Activated naive CD8-positive, alpha-beta T cell treated with anti-CD3 and anti-CD28 coated beads for 36 hours (primary cell): ENCODE results near the gene DLAT. TPM values are rescaled to one million over a fixed set of nuclear protein-coding genes. Genes with fewer than 3 reads are reported as not detected.
A peak's percentile ranks its signal among the peaks of the same experiment; 100 is the strongest.
"Not testable (repeated sequence)": the region's sequence is repeated elsewhere in the genome, so short reads cannot be mapped to it uniquely, and the experiment has no call there.

Experiments
- DNase-seq: peaks from one replicate; pipeline ENCODE4 v3.0.0; 2021
- H3K27ac Mint-ChIP-seq: one replicate; pipeline ENCODE4 v1.8.0; 2022; ENCODE audit warnings: mild to moderate bottlenecking, moderate library complexity, mixed read lengths
- H3K27me3 Mint-ChIP-seq: one replicate; pipeline ENCODE4 v1.8.0; 2022; ENCODE audit warnings: mild to moderate bottlenecking, mixed read lengths
- H3K36me3 Mint-ChIP-seq: one replicate; pipeline ENCODE4 v1.8.0; 2021; ENCODE audit warnings: mild to moderate bottlenecking, mixed read lengths
- H3K4me1 Mint-ChIP-seq: one replicate; pipeline ENCODE4 v1.8.0; 2021; ENCODE audit warnings: mixed read lengths
- H3K4me3 Mint-ChIP-seq: one replicate; pipeline ENCODE4 v1.8.0; 2022; ENCODE audit warnings: mild to moderate bottlenecking, moderate library complexity, mixed read lengths
- H3K9me3 Mint-ChIP-seq: one replicate; pipeline ENCODE4 v1.8.0; 2022; ENCODE audit warnings: mixed read lengths
- total RNA-seq, 2 experiments: library from RNA; stranded (reverse); gene quantifications; one replicate each; pipeline ENCODE4 v1.2.3, GENCODE V29; 2021

Gene DLAT
- total RNA-seq, 2 experiments from 2014 or later, result 71.7 to 76.2 TPM

GRCh38 chr11:112057170-112057569 lies 32.0 kb downstream of the DLAT start:
- H3K27me3 Mint-ChIP-seq, result no peaks in the 10 kb centered on the region
- H3K9me3 Mint-ChIP-seq, result no peaks in the 10 kb centered on the region
- no peak overlapping the region for H3K4me3 Mint-ChIP-seq
- H3K27ac Mint-ChIP-seq, result peak overlapping the region; percentile 54
- H3K36me3 Mint-ChIP-seq, result peaks cover 31% of the 10 kb centered on the region
- no peak for DNase-seq
- peaks cover 16% of the 10 kb centered on the region for H3K4me1 Mint-ChIP-seq

- Mint-ChIP-seq H3K9me3 (no peaks in the 10 kb centered on the region), H3K36me3 (peaks cover 31% of the 10 kb centered on the region)
These were observed 32.9 kb downstream of the DLAT start for GRCh38 chr11:112058103-112058502.

GRCh38 chr11:112062923-112063322 lies 37.7 kb downstream of the DLAT start:
- DNase-seq, result no peak
- no peak overlapping the region for H3K4me3 Mint-ChIP-seq
- H3K9me3 Mint-ChIP-seq, result no peaks in the 10 kb centered on the region
- no peaks in the 10 kb centered on the region for H3K27me3 Mint-ChIP-seq
- H3K27ac Mint-ChIP-seq, result no peak overlapping the region
- H3K36me3 Mint-ChIP-seq, result peaks cover 14% of the 10 kb centered on the region
- no peaks in the 10 kb centered on the region for H3K4me1 Mint-ChIP-seq

More at GRCh38 chr11:112058103-112058502, 32.9 kb downstream of the DLAT start:
- H3K4me1 Mint-ChIP-seq, result peaks cover 16% of the 10 kb centered on the region
- no peak overlapping the region for H3K27ac Mint-ChIP-seq
- DNase-seq, result no peak
- H3K27me3 Mint-ChIP-seq, result no peaks in the 10 kb centered on the region
- H3K4me3 Mint-ChIP-seq, result no peak overlapping the region

GRCh38 chr11:112073941-112074811 lies 49.0 kb downstream of the DLAT start, which contains the start of the genes NKAPD1 and PIH1D2:
NKAPD1 (plus strand) TSS chr11:112074299; CDS start chr11:112075575, 1,276 bp downstream.
PIH1D2 (minus strand) TSS chr11:112074017; CDS start chr11:112073174, 843 bp downstream.
- Mint-ChIP-seq H3K27ac (peak within 1 kb of the TSS; percentile 97), H3K9me3 (no peaks in the 10 kb centered on the region), H3K4me1 (peaks cover 32% of the 10 kb centered on the region), H3K36me3 (peaks cover 15% of the 10 kb centered on the region), H3K27me3 (peaks cover 11% of the 10 kb centered on the region), H3K4me3 (peak within 1 kb of the TSS; percentile 92)
- peak; percentile 73 for DNase-seq

- Mint-ChIP-seq H3K27me3 (peaks cover 4% of the 10 kb centered on the region), H3K4me3 (no peak overlapping the region), H3K36me3 (peaks cover 61% of the 10 kb centered on the region)
These were observed 57.5 kb downstream of the DLAT start for GRCh38 chr11:112082729-112083128.

GRCh38 chr11:112085822-112086421 lies 60.7 kb downstream of the DLAT start:
- Mint-ChIP-seq H3K4me3 (peak overlapping the region; percentile 99), H3K9me3 (peaks cover 1% of the 10 kb centered on the region), H3K27me3 (peaks cover 4% of the 10 kb centered on the region), H3K4me1 (peaks cover 53% of the 10 kb centered on the region), H3K27ac (peak overlapping the region; percentile 97), H3K36me3 (peaks cover 72% of the 10 kb centered on the region)
- DNase-seq, result peak; percentile 47

More at GRCh38 chr11:112082729-112083128, 57.5 kb downstream of the DLAT start:
- peak; percentile 4 for DNase-seq
- Mint-ChIP-seq H3K9me3 (peaks cover 1% of the 10 kb centered on the region), H3K27ac (peak overlapping the region; percentile 60), H3K4me1 (peaks cover 36% of the 10 kb centered on the region)

GRCh38 chr11:112086422-112087191 lies 61.4 kb downstream of the DLAT start, which contains the start of the genes SDHD and TIMM8B:
SDHD (plus strand) TSS chr11:112086873; CDS start chr11:112086908, 35 bp downstream.
TIMM8B (minus strand) TSS chr11:112086756; CDS start chr11:112086723, 33 bp downstream.
- peak; percentile 95 for DNase-seq
- H3K4me1 Mint-ChIP-seq, result peaks cover 56% of the 10 kb centered on the region
- peak within 1 kb of the TSS; percentile 99 for H3K4me3 Mint-ChIP-seq
- H3K36me3 Mint-ChIP-seq, result peaks cover 77% of the 10 kb centered on the region
- H3K27me3 Mint-ChIP-seq, result peaks cover 4% of the 10 kb centered on the region
- peak within 1 kb of the TSS; percentile 97 for H3K27ac Mint-ChIP-seq
- H3K9me3 Mint-ChIP-seq, result peaks cover 1% of the 10 kb centered on the region

GRCh38 chr11:112087212-112087611 lies 62.0 kb downstream of the DLAT start:
- Mint-ChIP-seq H3K4me3 (peak overlapping the region; percentile 99), H3K4me1 (peaks cover 52% of the 10 kb centered on the region), H3K27ac (peak overlapping the region; percentile 97), H3K27me3 (peaks cover 4% of the 10 kb centered on the region), H3K36me3 (peaks cover 75% of the 10 kb centered on the region), H3K9me3 (peaks cover 1% of the 10 kb centered on the region)
- DNase-seq, result no peak

GRCh38 chr11:112095302-112095701 lies 70.1 kb downstream of the DLAT start:
- H3K4me3 Mint-ChIP-seq, H3K9me3 Mint-ChIP-seq, DNase-seq, H3K4me1 Mint-ChIP-seq, H3K27me3 Mint-ChIP-seq, H3K27ac Mint-ChIP-seq: not testable (repeated sequence)
- peaks cover 15% of the 10 kb centered on the region for H3K36me3 Mint-ChIP-seq

- Mint-ChIP-seq H3K27me3 (no peaks in the 10 kb centered on the region), H3K4me1 (peaks cover 2% of the 10 kb centered on the region), H3K9me3 (no peaks in the 10 kb centered on the region), H3K4me3 (no peak overlapping the region), H3K27ac (no peak overlapping the region), H3K36me3 (peaks cover 10% of the 10 kb centered on the region)
- no peak for DNase-seq
These were observed 71.0 kb downstream of the DLAT start for GRCh38 chr11:112096194-112096593.

GRCh38 chr11:112097734-112098528 lies 72.7 kb downstream of the DLAT start:
- Mint-ChIP-seq H3K9me3 (no peaks in the 10 kb centered on the region), H3K4me3 (no peak overlapping the region), H3K4me1 (no peaks in the 10 kb centered on the region), H3K36me3 (no peaks in the 10 kb centered on the region), H3K27me3 (no peaks in the 10 kb centered on the region), H3K27ac (no peak overlapping the region)
- DNase-seq, result no peak

- Mint-ChIP-seq H3K9me3 (no peaks in the 10 kb centered on the region), H3K36me3 (no peaks in the 10 kb centered on the region), H3K27me3 (no peaks in the 10 kb centered on the region), H3K4me3 (no peak overlapping the region), H3K27ac (no peak overlapping the region), H3K4me1 (peaks cover 2% of the 10 kb centered on the region)
- DNase-seq, result no peak
These were observed 75.3 kb downstream of the DLAT start for GRCh38 chr11:112100462-112100861.

- Mint-ChIP-seq H3K9me3 (no peaks in the 10 kb centered on the region), H3K36me3 (no peaks in the 10 kb centered on the region), H3K27ac (no peak overlapping the region), H3K4me3 (no peak overlapping the region), H3K27me3 (no peaks in the 10 kb centered on the region), H3K4me1 (peaks cover 2% of the 10 kb centered on the region)
- no peak for DNase-seq
These were observed 78.2 kb downstream of the DLAT start for GRCh38 chr11:112103446-112103845.

GRCh38 chr11:112106070-112106469 lies 80.9 kb downstream of the DLAT start:
- Mint-ChIP-seq H3K4me3 (no peak overlapping the region), H3K9me3 (no peaks in the 10 kb centered on the region), H3K27me3 (no peaks in the 10 kb centered on the region), H3K4me1 (peaks cover 4% of the 10 kb centered on the region), H3K36me3 (no peaks in the 10 kb centered on the region), H3K27ac (no peak overlapping the region)
- no peak for DNase-seq
